Neural progenitor cell (in vitro differentiated cells): ENCODE measurements around the gene SGO1. TPM values are rescaled to one million over a fixed set of nuclear protein-coding genes. Genes with fewer than 3 reads are reported as not detected.

Source experiments
- DNase-seq: peaks from one replicate; pipeline ENCODE4 v3.0.0-alpha.2; 2016; ENCODE audit warnings: low spot score
- H2AFZ ChIP-seq: fragments of 200-600 bp; sonication (generic); replicated peaks from 2 replicates; pipeline ENCODE4 v1.6.1; 2016; ENCODE audit warnings: antibody characterized with exemption
- H3F3A ChIP-seq: fragments of 200-600 bp; sonication (generic); 2 replicates; pipeline ENCODE4 v1.6.1; 2016; ENCODE audit warnings: antibody characterized with exemption, low read depth
- H3K27ac ChIP-seq: fragments of 200-600 bp; sonication (generic); 2 replicates; pipeline ENCODE4 v1.5.1; 2016; ENCODE audit warnings: mild to moderate bottlenecking
- H3K27me3 ChIP-seq: fragments of 200-600 bp; sonication (generic); 2 replicates; pipeline ENCODE4 v1.6.1; 2016; ENCODE audit warnings: mild to moderate bottlenecking, moderate library complexity
- H3K36me3 ChIP-seq: fragments of 200-600 bp; sonication (generic); 2 replicates; pipeline ENCODE4 v1.5.1; 2016
- H3K4me1 ChIP-seq: fragments of 200-600 bp; sonication (generic); 2 replicates; pipeline ENCODE4 v1.6.1; 2016; ENCODE audit warnings: mixed run types
- H3K4me2 ChIP-seq: fragments of 200-600 bp; sonication (generic); 2 replicates; pipeline ENCODE4 v1.6.1; 2016
- H3K4me3 ChIP-seq: fragments of 200-600 bp; sonication (generic); 2 replicates; pipeline ENCODE4 v1.5.1; 2016
- H3K79me2 ChIP-seq: fragments of 200-600 bp; sonication (generic); 2 replicates; pipeline ENCODE4 v1.6.1; 2016; ENCODE audit warnings: low read depth
- H3K9ac ChIP-seq: fragments of 200-600 bp; sonication (generic); 2 replicates; pipeline ENCODE4 v1.6.1; 2016
- H3K9me3 ChIP-seq: fragments of 200-600 bp; sonication (generic); 2 replicates; pipeline ENCODE4 v1.5.1; 2016; ENCODE audit warnings: low read depth
- H4K20me1 ChIP-seq: fragments of 200-600 bp; sonication (generic); 2 replicates; pipeline ENCODE4 v1.6.1; 2016; ENCODE audit warnings: low read depth
- H3K27ac Mint-ChIP-seq: 3 replicates; pipeline ENCODE4 v1.8.0; 2021; ENCODE audit warnings: mixed read lengths
- H3K27me3 Mint-ChIP-seq: 2 replicates; pipeline ENCODE4 v1.8.0; 2022; ENCODE audit warnings: low read depth, mild to moderate bottlenecking, inconsistent platforms, moderate library complexity, mixed read lengths; ENCODE audit not compliant: insufficient read depth
- H3K36me3 Mint-ChIP-seq: 3 replicates; pipeline ENCODE4 v1.8.0; 2021; ENCODE audit warnings: mixed read lengths
- H3K4me1 Mint-ChIP-seq: 3 replicates; pipeline ENCODE4 v1.8.0; 2021; ENCODE audit warnings: mixed read lengths
- H3K4me3 Mint-ChIP-seq: 3 replicates; pipeline ENCODE4 v1.8.0; 2021; ENCODE audit warnings: mild to moderate bottlenecking, moderate library complexity, mixed read lengths
- H3K9me3 Mint-ChIP-seq: 3 replicates; pipeline ENCODE4 v1.8.0; 2020; ENCODE audit warnings: mixed read lengths
- EZH2 ChIP-seq: fragments of 200-600 bp; sonication (generic); IDR thresholded peaks from 2 replicates; pipeline ENCODE4 v1.6.1; 2017; ENCODE audit warnings: antibody characterized with exemption, mild to moderate bottlenecking, moderate library complexity
- EZH2phosphoT487 ChIP-seq: fragments of 200-600 bp; sonication (generic); IDR thresholded peaks from 2 replicates; pipeline ENCODE4 v1.6.1; 2017; ENCODE audit warnings: antibody characterized with exemption
- total RNA-seq: library from RNA; depleted of rRNA; stranded (reverse); fragments of >200 nt; gene quantifications from 2 replicates; pipeline ENCODE4 v1.2.3, GENCODE V29; 2015; ENCODE audit warnings: low replicate concordance
- TF ChIP-seq, protein P1 (sequence below): fragments of 200-600 bp; sonication (generic); IDR thresholded peaks from 2 replicates; pipeline ENCODE4 v1.5.1; 2017; ENCODE audit warnings: antibody characterized with exemption, mild to moderate bottlenecking

Gene SGO1
- total RNA-seq, 1 donor from 2014 or later = 59.2 TPM

DNA sequence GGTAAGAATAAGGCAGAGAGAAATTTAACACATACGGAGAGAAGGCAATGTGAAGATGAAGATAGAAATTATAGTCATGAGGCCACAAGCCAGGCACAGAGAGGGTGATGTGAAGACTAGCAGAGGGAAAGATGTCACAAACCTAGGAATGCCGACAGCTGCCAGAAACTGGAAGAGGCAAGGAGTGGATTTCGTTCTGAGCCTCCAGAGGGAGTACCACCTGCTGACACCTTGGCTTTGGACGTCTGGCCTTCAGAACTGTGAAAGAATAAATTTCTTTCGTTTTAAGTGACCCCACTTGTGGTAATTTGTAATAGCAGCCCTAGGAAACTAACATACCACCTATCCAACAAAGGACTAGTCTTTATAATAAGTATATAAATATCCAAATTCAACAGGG, 5.0 kb upstream of the SGO1 start:
- no peaks in the 10 kb centered on the region for H3K79me2 ChIP-seq
- H3K9ac ChIP-seq = no peak overlapping the region
- peaks cover 11% of the 10 kb centered on the region for H3F3A ChIP-seq
- H3K4me1 ChIP-seq = peaks cover 3% of the 10 kb centered on the region
- Mint-ChIP-seq H3K4me3 (no peak overlapping the region), H3K27ac (no peak overlapping the region), H3K36me3 (no peaks in the 10 kb centered on the region), H3K4me1 (peaks cover 6% of the 10 kb centered on the region), H3K27me3 (no peaks in the 10 kb centered on the region), H3K9me3 (no peaks in the 10 kb centered on the region)
- no peak overlapping the region for H3K27ac ChIP-seq
- TF ChIP-seq, protein P1, sequence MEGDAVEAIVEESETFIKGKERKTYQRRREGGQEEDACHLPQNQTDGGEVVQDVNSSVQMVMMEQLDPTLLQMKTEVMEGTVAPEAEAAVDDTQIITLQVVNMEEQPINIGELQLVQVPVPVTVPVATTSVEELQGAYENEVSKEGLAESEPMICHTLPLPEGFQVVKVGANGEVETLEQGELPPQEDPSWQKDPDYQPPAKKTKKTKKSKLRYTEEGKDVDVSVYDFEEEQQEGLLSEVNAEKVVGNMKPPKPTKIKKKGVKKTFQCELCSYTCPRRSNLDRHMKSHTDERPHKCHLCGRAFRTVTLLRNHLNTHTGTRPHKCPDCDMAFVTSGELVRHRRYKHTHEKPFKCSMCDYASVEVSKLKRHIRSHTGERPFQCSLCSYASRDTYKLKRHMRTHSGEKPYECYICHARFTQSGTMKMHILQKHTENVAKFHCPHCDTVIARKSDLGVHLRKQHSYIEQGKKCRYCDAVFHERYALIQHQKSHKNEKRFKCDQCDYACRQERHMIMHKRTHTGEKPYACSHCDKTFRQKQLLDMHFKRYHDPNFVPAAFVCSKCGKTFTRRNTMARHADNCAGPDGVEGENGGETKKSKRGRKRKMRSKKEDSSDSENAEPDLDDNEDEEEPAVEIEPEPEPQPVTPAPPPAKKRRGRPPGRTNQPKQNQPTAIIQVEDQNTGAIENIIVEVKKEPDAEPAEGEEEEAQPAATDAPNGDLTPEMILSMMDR = peak; percentile 14
- no peak for TF ChIP-seq EZH2
- no peaks in the 10 kb centered on the region for H3K27me3 ChIP-seq
- H3K36me3 ChIP-seq = no peaks in the 10 kb centered on the region
- H3K4me2 ChIP-seq = no peak overlapping the region
- no peaks in the 10 kb centered on the region for H4K20me1 ChIP-seq
- H2AFZ ChIP-seq = no peak overlapping the region
- no peak overlapping the region for H3K4me3 ChIP-seq
- no peaks in the 10 kb centered on the region for H3K9me3 ChIP-seq
- DNase-seq = peak; percentile 14

DNA sequence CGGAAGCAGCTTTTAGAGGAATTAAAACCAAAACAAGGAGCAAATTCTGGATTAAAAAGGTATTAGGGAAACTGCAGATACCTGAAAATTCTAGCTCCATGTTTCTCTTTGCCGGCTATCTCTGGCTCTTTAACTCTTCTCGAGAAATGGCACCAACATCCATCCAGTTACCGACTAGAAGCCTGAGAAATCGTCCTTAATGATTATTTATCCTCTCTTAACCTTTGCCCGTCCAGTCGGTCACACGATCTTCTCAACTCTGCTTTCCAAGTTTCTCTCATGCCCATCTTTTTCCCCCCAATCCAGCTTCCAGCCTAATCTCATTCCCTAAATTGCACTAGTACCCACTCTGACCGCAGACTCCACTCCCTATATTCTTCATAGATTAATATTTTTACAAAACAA, 596 bp upstream of the SGO1 start:
- Histone ChIP-seq H4K20me1 (peaks cover 3% of the 10 kb centered on the region), H3K9ac (peak overlapping the region; percentile 90), H3K36me3 (peaks cover 17% of the 10 kb centered on the region), H3K4me2 (peak overlapping the region; percentile 96), H3K27me3 (no peaks in the 10 kb centered on the region), H3K4me1 (peaks cover 18% of the 10 kb centered on the region), H3F3A (peaks cover 19% of the 10 kb centered on the region), H3K4me3 (peak overlapping the region; percentile 93), H3K9me3 (no peaks in the 10 kb centered on the region), H2AFZ (peak overlapping the region; percentile 90), H3K27ac (peak overlapping the region; percentile 93), H3K79me2 (peaks cover 43% of the 10 kb centered on the region)
- no peaks in the 10 kb centered on the region for H3K9me3 Mint-ChIP-seq
- peaks cover 6% of the 10 kb centered on the region for H3K4me1 Mint-ChIP-seq
- H3K27me3 Mint-ChIP-seq = no peaks in the 10 kb centered on the region
- peaks cover 6% of the 10 kb centered on the region for H3K36me3 Mint-ChIP-seq
- no peak for TF ChIP-seq EZH2phosphoT487
- TF ChIP-seq EZH2 = no peak
- TF ChIP-seq, protein P1 = no peak
- H3K27ac Mint-ChIP-seq = no peak overlapping the region
- DNase-seq = no peak
- no peak overlapping the region for H3K4me3 Mint-ChIP-seq

DNA sequence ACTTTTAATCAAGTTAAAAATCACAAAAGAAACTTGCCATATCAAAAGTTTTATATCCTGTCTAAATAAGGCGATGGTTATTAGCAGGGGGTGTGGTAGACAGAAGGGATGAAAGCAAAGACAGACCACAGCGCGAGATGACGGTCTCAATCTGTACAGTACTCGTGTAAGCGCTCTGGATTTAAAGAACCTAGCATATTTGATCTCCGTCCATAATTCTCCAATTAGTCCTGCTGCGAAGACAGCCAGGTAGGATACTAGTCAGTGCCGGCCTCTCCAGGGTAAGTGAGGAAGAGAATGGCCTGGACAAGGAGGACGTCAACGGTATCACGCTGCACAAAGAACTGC, 701 bp downstream of the SGO1 start:
- H3K4me3 Mint-ChIP-seq = no peak overlapping the region
- Histone ChIP-seq H3K9me3 (no peaks in the 10 kb centered on the region), H3K4me2 (peak overlapping the region; percentile 96), H3K79me2 (peaks cover 55% of the 10 kb centered on the region), H3K4me3 (peak overlapping the region; percentile 93), H3F3A (peaks cover 19% of the 10 kb centered on the region), H3K4me1 (peaks cover 18% of the 10 kb centered on the region), H3K36me3 (peaks cover 23% of the 10 kb centered on the region), H3K9ac (peak overlapping the region; percentile 83), H3K27me3 (no peaks in the 10 kb centered on the region), H2AFZ (peak overlapping the region; percentile 90), H3K27ac (peak overlapping the region; percentile 85), H4K20me1 (peaks cover 3% of the 10 kb centered on the region)
- TF ChIP-seq, protein P1 = no peak
- TF ChIP-seq EZH2phosphoT487 (no peak), EZH2 (no peak)
- no peaks in the 10 kb centered on the region for H3K4me1 Mint-ChIP-seq
- no peak overlapping the region for H3K27ac Mint-ChIP-seq
- H3K27me3 Mint-ChIP-seq = no peaks in the 10 kb centered on the region
- peak; percentile 41 for DNase-seq
- H3K9me3 Mint-ChIP-seq = no peaks in the 10 kb centered on the region
- peaks cover 7% of the 10 kb centered on the region for H3K36me3 Mint-ChIP-seq
